Tibial nerve (tissue), 3 donors: Measurements from ENCODE around the gene CHL1.
A peak's percentile ranks its signal among the peaks of the same experiment; 100 is the strongest.

ENCODE experiments used
- CTCF ChIP-seq, 5 experiments: fragments of 200-600 bp in 3 of 5; fragments of 450-650 bp in 2 of 5; sonication (generic) in 3 of 5; IDR thresholded peaks; one replicate each; pipeline ENCODE4 v1.5.1; 2016 to 2019; ENCODE audit warnings: antibody characterized with exemption in 5 of 5, mild to moderate bottlenecking in 3 of 5, moderate library complexity in 2 of 5
- POLR2A ChIP-seq, 2 donors: fragments of 450-650 bp; IDR thresholded peaks; one replicate each; pipeline ENCODE4 v1.6.1; 2017; ENCODE audit warnings: antibody characterized with exemption in 2 of 2, mild to moderate bottlenecking in 2 of 2, moderate library complexity in 2 of 2

GRCh38 chr3:197149-197827 is 725 bp downstream of the CHL1 start:
- TF ChIP-seq POLR2A (IDR thresholded peaks at IDR 0.05) (peak in 1 of 2 donors; percentile 34), CTCF (IDR thresholded peaks at IDR 0.05) (no peak)
